GM18520 (cell line): ENCODE measurements around the gene MYO18A.
"Not testable (repeated sequence)": the region's sequence is repeated elsewhere in the genome, so short reads cannot be mapped to it uniquely, and the experiment has no call there.

Experiments
- ATAC-seq: cut with Tn5 transposase; IDR thresholded peaks from one replicate; pipeline ENCODE4 v1.9.1; 2021; ENCODE audit not compliant: unreplicated experiment

Gene MYO18A

DNA sequence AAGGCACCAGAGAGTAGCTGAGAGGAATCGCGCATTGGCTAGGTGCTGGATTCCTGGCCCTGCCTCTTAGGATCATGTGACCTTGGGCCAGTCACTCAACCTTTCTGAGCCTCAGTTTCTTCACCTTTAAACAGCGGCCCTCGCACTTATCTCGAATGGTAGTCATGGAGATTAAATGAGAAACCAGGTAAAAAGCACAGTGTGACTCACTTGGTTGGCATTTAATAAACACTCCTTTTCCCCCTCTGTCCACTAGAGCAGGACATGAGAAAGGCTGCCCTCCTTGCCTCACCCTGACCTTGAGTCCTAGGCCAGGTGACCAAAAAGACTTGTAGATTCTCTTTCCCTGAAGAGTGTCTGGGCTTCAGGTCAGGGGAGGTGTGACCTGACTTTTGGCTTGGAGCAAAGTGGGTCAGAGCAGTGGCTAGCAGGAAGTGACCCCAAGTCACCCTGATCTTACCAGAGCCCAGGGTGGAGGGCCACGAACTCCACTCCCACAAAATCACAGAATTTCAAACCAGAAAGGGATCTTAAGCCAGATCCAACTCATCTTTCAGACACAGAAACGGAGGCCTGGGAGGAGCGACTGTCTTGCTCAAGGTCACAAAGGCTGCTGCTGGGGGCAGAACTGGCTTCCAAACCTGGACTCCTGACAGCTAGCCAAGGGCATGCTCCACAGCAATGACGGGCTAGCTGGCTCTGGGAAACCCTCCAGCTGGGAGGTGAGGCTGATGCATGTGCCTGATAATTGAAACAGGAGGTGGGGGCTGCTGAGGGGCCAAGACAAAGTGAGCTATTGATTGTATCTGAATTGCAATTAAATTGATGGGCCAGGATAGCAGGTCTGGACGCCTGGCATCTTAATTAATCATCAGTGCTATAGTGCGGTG lies 72.0 kb downstream of the MYO18A start:
- no peak for ATAC-seq

DNA sequence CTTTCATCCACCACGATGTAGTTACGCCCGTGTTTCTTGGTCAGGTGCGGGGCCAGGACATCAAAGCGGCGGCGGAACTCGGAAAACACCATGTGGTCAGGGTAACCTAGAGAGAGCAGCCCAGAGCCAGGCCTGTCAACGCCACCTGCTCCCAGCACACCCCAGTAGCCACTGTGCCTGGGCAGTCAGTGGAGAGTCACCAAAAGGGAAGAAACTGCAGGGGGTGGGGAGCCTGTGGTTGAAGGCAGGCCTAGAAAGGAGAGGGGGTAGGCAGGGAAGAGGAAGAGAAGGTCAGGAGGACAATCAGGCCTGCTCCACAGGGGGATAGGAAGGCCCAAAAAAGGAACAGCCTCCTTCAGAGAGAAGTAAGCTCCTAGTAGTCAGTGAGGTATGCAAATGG lies 73.1 kb downstream of the MYO18A start:
- ATAC-seq = no peak

DNA sequence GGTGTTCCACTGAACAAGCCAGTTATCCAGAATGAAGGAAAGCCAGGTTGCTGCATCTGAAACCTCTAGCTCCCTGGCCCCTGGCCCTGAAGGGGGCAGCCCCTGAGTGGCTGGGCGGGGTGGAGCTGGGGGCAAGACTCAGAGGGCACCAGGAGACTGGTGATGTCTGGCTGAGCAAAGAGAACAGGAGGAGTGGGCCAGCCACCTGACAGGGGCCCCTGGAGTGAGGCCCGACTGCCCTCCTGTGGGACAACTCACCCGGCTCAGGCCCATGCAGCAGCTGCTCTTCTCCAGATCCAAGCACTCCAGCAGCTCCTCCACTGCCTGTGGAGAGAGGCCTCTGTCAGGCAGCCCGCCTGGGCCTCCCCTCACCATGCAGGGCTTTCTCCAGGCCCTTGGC lies 76.9 kb downstream of the MYO18A start:
- no peak for ATAC-seq

DNA sequence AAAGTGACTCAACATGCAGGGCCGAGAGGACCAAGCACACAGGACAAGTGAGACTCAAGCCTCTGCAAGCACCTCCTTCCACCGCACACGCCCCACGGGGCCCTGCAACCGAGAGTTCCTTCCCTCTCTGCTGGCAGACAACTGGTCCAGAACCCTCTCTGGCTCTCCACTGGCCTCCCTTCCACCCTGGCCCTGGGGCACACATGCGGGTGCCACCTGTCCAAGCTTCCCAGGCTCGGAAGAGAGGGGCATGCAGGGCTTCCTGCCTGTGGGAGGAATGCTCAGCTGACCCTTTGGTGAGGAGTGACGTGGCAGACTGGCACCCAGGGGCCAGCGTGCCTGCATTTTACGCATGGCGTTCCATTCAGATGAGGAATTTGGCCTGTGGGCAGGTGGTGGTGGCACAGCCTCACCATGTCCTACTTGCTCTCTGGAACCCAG lies 77.4 kb downstream of the MYO18A start:
- ATAC-seq = no peak

DNA sequence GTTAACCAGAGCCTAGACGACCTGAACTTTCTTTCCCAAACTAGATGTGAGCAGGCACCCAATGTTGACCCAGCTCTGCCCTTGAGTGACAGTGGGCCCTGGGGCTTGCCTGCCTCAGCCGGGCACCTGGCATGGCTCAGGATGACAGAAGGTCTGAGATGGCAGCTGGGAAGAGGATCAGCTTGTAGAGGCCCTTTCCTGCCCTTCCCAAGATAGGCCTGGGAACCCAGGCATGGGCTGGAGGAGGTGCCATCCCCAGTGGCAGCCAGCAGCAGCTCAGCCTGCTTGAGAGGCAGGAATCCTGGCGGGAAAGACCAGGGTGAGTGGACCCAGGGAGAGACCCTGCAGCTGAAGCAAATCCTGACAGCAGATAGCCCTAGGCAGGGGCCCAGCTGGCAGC lies 78.2 kb downstream of the MYO18A start:
- no peak for ATAC-seq

DNA sequence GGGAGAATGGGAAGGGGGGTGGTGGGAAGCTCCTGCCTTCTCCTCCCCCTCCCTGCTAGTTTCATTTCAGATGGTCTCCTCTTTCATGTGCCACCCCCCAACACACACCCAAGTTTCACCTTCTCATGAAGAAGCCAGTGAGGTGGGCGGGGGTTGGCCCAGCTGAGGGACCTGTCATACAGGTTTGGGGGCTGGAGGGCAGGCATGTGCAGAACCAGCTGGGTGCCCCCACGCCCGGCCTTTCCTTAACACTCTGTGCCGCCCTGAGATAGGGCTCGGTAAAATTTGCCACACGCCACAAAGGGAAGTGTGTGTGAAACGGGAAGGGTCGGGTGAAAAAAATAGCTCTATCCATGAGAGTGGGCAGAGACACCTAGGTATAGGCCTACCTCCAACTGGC lies 79.9 kb downstream of the MYO18A start:
- ATAC-seq = no peak

DNA sequence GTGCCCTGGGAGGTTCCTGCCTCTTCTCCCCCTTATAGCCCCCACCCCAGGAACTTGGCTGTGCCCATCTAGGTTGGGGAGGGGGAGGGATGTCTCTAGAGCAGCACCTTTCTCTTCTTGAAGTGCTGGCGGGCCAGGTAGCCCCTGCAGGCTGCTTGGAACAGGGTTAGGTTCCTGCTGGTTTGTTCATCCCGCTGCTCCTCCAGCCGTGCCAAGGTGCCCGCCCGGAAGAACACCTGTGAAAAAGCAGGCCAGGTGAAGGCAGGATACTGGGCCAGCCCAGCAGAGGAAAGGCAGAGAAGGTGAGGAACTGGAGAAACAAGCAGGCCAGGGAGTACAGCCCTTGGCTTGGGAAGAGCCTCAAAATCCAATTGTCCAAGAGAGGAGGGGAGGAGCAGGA lies 80.7 kb downstream of the MYO18A start:
- no peak for ATAC-seq

DNA sequence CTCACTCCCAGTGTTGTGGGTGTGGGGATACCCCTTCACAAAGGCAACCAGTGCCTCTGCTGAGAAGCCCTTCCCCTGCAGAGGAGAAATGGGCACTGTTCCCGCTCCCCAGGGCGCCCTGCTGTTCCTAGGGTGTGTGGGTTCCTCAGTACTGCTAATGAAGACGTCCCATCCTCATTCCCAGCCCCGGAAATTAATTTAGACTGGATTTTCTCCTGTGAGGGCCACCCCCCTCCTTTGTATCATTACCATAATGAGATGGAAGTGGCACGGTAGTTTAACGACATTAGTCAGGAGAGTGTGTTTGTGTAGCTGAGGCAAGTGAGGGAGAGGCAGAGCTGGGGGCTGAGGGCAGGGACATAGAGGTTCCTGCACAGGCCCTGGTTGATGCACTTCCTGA lies 84.1 kb downstream of the MYO18A start:
- ATAC-seq = no peak

DNA sequence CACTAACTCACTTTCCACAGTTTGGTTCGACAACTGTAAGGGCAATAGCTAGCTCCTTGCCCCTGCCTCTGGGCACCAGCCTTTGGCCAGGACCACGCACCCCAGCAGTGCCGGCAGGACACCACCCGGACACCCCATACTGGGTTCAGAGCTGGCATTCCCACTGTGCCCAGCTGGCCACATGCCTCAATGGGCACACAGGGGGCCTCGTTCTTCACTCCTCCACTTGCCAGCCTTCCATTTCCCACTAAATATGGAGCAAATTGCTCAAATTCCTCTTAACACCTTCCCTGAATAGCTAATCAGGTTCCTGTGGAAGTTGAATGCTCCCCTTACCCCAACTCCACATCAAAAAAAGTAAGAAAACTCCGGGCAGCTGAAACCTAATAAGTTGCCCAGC lies 84.8 kb downstream of the MYO18A start:
- no peak for ATAC-seq

DNA sequence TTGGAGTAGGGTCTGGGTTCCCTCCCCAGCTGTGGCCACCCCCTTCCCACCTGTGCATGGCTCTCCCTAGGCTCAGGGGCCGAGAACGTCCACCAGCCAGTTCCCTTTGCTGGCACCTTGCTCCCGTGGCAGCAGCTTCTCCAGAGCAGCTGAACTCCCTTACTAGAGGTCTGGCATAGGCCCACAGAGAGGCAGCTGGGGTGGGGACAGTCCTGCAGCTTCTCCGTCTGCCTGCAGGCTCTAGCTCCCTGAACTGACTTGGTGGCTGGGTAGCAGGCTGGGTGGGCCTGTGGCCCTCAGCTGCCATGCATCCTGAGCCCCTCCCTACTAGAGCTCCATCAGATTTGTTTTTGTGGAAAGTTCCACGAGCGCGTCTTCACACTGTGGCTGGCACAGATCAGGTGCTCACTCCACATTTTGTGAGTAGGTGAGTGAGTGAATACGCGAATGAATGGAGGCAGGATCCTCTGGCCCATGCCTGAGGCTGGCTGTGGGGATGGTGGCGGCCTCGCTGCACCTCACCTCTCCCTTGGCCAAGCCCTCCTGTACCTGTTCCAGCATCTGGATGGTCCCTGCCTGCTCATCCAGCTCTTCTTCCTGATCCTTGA lies 86.0 kb downstream of the MYO18A start:
- no peak for ATAC-seq

DNA sequence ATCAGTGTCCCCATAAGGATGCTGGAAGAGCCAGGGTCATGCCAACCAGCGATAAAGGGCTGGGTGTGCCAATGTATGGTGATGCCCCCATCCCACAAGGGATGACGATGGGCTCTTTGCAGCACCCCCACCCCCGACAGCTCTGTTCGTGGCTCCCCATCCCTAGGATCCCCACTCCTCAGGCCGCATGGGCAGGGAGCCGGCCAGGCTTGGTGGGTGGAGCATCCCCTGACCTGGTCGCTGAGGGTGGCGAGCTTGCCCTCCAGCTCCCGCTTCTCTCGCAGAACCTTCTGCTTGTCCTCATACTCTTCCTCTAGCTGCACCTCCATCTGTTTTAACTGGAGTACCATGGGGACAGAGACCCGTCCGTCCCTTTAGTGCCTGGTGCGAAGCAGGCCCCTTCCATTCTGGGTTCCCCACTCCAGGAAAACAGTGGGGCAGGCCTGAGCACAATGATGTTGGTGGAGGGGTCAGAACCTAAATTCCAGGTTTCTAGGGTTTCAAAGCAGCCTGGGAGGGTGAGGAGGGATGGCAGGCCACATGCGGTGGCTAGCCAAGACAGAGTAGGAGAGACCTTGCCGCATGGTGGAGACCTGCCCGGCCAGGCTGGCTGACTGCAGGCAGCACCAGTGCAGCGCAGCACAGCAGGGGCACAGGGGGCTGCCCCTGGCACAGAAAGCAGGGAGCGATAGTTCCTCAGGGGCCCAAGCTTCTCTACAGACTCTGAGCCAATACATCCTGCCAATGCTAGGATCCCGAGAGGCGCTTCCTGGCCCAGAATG lies 86.9 kb downstream of the MYO18A start:
- ATAC-seq = no peak

DNA sequence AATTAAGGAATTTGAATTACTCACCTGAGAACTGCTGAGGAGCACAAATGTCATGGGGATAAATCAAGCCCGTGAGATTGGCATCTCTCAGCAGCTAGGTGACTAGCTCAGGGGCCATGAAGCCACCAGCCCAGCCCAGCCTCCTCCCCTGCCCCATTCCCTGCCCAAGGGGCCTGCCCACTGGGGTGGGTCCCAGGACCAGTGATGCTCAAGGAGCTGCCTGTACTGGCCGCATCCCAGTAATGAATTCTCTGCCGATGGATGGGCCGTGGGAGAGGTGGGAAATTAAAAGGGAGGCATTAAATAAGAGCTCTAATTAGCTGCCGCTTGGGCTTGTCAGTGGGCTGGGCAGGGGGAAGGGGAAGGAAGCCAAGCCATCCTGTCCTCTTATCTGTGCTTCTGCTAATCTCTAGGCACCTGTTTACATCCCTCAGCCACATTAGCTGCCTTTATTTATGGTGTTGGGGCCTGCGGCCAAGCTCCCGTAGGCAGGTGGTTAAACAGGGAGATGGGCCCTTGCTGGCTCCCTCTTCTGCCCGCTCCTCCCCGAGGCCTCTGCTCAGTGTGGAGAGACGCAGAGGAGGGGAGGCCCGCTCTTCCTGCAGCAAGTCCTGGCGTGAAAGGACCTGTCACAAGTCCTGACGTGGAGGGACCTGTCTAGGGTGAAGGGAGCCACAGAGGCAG lies 88.5 kb downstream of the MYO18A start:
- no peak for ATAC-seq

DNA sequence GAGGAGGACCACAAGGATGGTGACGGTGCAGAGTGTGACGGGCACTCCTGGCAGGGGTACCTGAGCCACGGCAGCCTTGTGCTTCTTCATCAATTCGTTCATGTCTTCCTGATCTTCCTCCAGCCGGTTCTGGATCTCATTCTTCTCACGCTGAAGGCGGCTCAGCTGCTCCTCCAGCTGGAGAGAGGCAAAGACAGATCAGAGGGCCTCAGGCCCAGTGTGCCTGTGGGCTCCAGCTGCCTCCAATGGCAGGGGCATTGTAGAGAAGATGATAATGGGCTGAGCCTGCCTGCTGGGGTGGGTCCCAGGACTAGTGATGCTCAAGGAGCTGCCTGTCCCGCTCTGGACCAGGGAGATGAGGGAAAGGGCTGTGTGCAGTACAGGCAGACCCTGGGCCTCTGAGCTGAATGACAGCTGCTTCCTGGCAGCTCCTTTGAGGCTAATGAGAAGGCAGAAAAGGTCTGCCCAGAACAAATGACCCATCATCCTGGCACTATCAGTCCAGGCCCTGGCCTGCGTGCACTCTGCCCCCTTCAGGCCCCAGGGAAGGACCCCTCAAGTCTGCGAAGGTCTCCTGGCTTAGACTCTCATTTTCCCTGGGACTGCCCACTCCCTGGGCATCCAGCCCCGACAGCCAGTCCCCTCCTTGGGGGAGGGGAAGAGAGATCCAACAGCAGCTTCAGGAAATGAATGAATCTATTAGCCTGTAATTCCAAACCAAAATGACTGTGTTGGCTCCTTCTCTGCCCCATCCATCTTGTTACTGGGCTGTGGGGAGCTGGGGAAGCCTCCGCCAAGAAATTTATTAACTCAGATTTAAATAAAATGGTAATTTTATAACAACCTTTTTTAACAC lies 89.2 kb downstream of the MYO18A start:
- ATAC-seq = no peak

DNA sequence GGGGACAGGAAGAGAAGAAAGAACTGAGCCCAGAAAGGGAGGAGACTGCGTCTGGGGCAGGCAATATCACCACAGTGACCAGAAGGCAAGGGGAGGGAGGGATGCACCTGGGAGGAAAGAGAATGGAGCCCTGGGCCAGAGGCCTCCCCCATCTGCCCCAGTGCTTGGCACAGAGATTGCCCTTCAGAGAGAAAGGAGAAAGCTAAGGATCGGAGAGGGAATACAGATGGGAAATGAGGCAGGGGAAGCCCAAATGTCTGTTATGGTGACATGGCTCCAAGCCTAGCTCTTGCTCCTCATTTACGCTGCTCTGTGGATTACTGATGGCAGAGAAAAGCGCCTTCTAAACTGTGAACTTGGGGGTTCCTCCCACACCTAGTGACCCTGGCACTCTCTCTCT lies 90.1 kb downstream of the MYO18A start:
- ATAC-seq = no peak

DNA sequence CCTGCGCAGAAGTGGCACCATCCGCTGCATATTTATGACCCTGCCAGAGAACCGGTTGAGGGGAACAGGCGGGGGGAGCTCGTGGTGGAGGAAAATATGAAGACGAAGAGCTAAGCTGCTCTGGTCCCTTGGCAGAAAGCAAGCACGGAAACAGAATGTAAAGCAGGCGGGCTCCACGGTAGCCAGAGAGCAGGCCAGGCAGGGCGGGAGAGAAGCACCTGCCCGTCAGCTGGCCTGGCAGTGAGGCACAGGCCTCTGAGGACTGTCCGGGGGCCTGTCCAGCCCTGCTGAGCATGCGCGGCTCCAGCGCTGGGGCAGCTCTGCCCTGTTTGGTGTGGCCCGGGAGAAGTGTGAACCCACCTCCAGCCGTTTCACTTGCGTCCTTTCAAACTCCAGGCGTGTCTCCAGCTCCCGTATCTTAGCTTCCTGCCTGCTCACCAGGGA lies 90.6 kb downstream of the MYO18A start:
- no peak for ATAC-seq

DNA sequence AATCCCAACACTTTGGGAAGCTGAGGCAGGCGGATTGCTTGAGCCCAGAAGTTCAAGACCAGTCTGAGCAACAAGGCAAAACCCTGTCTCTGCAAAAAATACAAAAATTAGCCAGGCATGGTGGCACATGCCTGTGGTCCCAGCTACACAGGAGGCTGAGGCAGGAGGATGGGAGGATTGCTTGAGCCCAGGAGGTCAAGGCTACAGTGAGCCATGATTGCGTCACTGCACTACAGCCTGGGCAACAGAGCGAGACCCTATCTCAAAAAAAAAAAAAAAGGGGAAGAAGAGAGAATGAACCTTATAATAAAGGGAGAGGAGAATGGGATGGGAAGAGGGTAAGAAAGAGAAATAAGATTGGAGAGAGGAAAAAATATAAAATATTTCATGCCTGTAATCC lies 91.4 kb downstream of the MYO18A start:
- not testable (repeated sequence) for ATAC-seq

DNA sequence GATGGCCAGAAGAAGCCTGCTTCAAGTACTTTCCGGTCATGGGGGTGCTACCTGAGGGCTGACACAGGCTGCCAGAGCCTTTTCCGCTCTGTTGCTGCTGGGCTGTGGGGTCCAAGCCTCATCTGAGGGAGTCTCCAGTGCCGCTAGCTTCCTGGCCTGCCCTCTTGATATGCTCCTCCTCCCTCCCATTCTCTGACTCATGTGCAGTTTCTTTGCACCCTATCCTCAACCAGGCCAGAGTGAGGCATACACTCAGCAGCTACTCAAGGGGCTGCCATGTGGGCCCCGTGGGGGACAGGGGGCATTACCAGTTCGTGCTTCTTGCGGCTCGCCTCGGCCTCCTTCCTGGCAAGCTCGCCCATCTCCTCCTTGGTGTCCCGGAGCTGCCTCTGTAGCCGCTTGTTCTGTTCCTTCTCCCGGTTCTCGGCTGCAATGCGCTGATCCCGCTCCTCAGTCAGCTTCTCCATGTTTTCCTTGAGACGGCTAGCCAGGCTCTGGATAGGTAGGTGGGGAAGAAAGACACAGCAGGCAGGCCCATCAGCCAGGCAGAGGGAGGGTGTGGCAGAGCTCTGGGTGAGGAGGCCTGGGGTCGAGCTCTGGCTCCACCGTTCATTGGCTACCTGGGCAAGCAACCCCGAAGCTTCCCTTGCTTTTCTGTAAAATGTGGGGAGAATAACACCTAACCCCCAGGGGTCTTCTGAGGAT lies 93.4 kb downstream of the MYO18A start:
- ATAC-seq = no peak

DNA sequence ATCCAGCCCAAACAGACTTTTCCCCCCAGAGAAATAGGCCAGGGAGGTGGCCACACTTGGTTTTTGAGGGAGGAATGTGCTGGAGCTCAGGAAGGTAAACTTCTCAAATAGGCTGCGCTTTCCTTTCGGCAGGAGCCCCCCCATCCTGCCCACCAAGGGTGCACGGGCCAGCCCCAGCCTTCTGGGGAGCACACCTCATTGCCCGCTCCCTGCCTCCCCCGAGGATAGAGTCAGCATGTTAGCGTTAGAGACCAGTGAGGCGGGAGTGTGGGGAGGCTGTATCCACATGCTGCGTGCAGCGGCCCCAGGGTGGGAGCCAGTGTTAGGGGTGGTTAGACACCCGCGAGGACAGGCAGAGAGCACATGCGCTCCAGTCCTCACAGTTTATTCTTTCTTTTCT lies 95.0 kb downstream of the MYO18A start:
- ATAC-seq = no peak

DNA sequence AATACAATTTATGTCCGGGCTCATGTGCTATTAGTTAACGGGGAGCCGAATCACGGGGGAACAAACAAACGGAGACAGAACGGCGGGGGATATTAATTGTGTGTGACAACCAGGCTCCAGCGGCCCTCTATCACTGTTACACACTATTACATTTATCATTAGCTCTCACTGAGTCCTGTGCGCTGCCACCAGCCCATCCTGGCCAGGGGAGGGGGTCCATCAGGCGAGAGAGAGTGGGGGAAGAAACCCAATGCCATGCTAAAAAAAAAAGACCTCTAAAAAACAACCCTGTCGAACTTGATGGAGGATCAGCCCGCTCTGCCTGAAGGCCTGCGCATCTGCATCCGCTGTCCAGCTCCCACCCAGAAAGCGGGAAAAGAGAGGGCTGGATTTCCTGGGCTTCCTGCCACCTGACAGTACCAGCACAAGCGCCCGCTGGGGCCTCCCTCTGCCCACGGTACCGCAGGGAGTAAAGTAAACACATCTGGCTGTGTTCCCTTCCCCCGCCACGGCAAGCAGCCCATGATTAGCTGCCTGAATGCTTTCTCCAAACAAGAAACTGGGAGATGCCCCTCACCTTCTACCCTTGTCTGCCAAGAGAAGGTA lies 95.6 kb downstream of the MYO18A start:
- no peak for ATAC-seq
